GM19452 (cell line): ENCODE measurements around the gene GNAL.
A peak's percentile ranks its signal among the peaks of the same experiment; 100 is the strongest.
"Not testable (repeated sequence)": the region's sequence is repeated elsewhere in the genome, so short reads cannot be mapped to it uniquely, and the experiment has no call there.

Source experiments
- ATAC-seq: cut with Tn5 transposase; IDR thresholded peaks from one replicate; pipeline ENCODE4 v1.9.1; 2021; ENCODE audit not compliant: unreplicated experiment

Gene GNAL

GRCh38 chr18:11669271-11669947, 19.7 kb upstream of the GNAL start:
- no peak for ATAC-seq

- ATAC-seq, result no peak
Observed at GRCh38 chr18:11669948-11670275, 19.2 kb upstream of the GNAL start.

- ATAC-seq, result no peak
Observed at GRCh38 chr18:11671156-11671555, 17.9 kb upstream of the GNAL start.

GRCh38 chr18:11672198-11672597, 16.9 kb upstream of the GNAL start:
- no peak for ATAC-seq

GRCh38 chr18:11672846-11673454, 16.1 kb upstream of the GNAL start:
- no peak for ATAC-seq

GRCh38 chr18:11673560-11673959, 15.5 kb upstream of the GNAL start:
- no peak for ATAC-seq

GRCh38 chr18:11674119-11674518, 14.9 kb upstream of the GNAL start:
- no peak for ATAC-seq

- ATAC-seq, result no peak
Observed at GRCh38 chr18:11676386-11676785, 12.7 kb upstream of the GNAL start.

- no peak for ATAC-seq
Observed at GRCh38 chr18:11676867-11677266, 12.2 kb upstream of the GNAL start.

- ATAC-seq, result no peak
Observed at GRCh38 chr18:11678211-11678610, 10.9 kb upstream of the GNAL start.

GRCh38 chr18:11689669-11690565, 853 bp downstream of the GNAL start:
- ATAC-seq, result peak; percentile 28

- ATAC-seq, result not testable (repeated sequence)
Observed at GRCh38 chr18:11690660-11691059, 1.6 kb downstream of the GNAL start.

- no peak for ATAC-seq
Observed at GRCh38 chr18:11695736-11696135, 6.7 kb downstream of the GNAL start.

- ATAC-seq, result no peak
Observed at GRCh38 chr18:11696451-11696850, 7.4 kb downstream of the GNAL start.

GRCh38 chr18:11700876-11701275, 11.8 kb downstream of the GNAL start:
- ATAC-seq, result no peak

- ATAC-seq, result no peak
Observed at GRCh38 chr18:11710578-11710977, 21.5 kb downstream of the GNAL start.

- ATAC-seq, result no peak
Observed at GRCh38 chr18:11713756-11714155, 24.7 kb downstream of the GNAL start.

- ATAC-seq, result no peak
Observed at GRCh38 chr18:11714244-11714918, 25.3 kb downstream of the GNAL start.

- not testable (repeated sequence) for ATAC-seq
Observed at GRCh38 chr18:11716767-11717315, 27.8 kb downstream of the GNAL start.

- ATAC-seq, result no peak
Observed at GRCh38 chr18:11719050-11719449, 30.0 kb downstream of the GNAL start.

- no peak for ATAC-seq
Observed at GRCh38 chr18:11719621-11720020, 30.6 kb downstream of the GNAL start.
